ENCODE results near the gene PAOX.
"Not testable (repeated sequence)": the region's sequence is repeated elsewhere in the genome, so short reads cannot be mapped to it uniquely, and the experiment has no call there.

The PAOX gene

DNA sequence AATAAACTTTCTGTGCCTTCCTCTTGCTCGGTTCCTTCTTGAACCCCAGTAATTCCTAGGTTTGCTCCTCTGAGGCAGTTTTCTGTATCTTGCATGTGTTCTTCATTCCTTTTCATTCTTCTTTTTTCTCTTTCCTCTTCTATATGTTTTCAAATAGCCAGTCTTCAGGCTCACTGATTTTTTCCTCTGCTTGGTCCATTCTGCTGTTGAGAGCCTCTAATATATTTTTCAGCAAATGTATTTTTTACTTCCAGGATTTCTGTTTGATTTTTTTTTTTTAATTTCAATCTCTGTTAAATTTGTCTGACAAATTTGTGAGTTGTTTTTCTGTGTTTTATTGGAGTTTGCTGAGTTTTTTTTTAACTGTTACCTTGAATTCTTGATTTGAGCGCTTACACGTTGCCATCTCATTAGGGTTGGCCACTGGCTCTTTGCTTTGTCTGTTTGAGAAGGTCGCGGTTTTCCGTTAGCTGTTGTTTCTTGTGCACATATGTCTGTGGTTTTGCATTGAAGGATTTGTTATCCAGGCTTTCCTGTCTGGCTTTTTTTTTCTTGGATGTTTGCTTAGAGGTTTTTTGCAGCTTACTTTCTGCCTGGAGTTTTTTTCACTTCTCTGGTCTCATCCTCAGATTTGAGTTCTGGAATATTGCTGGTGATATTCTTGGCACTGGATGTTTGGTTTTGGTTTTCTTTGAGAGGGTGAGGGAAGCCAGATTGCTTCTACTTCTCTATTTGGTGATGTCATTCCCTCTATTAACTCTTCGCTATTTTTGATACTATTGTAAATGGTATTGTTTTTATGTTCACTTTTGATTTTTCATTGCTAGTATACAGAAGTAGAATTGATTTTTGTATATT is 32.7 kb downstream of the PAOX start:
- DNase-seq = no peak

DNA sequence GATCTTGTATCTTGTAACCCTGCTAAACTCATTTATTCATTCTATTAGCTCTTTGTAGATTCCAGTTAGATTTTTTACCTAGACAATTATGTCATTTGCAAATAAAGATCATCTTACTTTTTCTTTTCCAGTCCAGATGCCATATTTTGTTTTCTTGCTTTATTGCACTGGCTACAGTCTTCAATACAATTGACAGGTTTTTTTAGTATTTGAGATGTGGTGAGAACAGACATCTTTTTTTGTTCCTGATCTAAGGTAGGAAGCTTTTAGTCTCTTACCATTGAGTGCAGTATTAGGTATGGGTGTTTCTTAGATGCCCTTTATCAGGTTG is 33.3 kb downstream of the PAOX start:
- no peak for DNase-seq

DNA sequence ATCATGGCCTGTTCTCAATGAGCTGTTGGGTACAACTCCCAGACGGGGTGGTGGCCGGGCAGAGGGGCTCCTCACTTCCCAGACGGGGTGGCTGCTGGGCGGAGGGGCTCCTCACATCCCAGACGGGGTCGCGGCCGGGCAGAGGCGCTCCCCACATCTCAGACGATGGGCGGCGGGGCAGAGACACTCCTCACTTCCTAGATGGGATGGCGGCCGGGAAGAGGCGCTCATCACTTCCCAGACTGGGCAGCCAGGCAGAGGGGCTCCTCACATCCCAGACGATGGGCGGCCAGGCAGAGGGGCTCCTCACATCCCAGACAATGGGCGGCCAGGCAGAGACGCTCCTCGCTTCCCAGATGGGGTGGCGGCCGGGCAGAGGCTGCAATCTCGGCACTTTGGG is 35.3 kb downstream of the PAOX start:
- not testable (repeated sequence) for DNase-seq

DNA sequence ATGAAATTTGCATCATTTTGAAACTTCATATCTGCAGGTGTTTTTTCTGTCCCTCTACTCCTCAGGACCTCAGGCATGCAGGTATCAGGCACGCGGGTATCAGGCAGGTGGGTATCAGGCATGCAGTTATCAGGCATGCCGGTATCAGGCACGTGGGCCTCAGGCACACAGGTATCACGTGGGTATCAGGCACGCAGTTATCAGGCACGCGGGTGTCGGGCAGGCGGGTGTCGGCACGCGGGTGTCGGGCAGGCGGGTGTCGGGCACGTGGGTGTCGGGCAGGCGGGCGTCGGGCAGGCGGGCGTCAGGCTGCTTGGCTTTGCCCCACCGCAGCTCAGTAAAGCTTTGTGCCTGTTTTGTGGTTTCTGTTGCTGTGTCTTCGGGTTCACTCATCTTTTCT is 36.7 kb downstream of the PAOX start:
- DNase-seq = no peak

- DNase-seq = no peak
Measured at GRCh38 chr10:133418289-133418993, 39.4 kb downstream of the PAOX start.

GRCh38 chr10:133419211-133419950 is 40.3 kb downstream of the PAOX start:
- no peak for DNase-seq

DNA sequence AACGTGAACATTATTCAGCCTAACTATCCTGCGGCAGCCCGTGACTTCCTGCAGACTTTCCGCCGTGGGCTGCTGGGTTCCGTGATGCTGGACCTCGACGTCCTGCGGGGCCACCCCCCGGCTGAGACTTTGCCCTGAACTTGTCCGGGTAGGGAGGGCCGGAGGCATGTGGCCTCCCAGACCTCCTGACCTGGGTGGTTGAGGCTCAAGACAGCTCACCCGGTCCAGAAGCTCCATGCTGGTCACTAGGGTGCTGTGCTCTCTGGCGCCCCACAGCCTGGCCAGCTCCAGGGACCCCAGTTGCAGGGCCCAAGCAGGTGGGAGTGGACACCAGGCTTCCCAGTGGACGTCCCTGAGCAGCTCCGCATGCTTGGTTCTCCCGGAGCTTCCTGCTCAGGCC is 41.0 kb downstream of the PAOX start:
- DNase-seq = no peak

- DNase-seq = no peak
Measured at GRCh38 chr10:133420579-133420978, 41.5 kb downstream of the PAOX start.

GRCh38 chr10:133421336-133422222 is 42.5 kb downstream of the PAOX start:
- DNase-seq = no peak

DNA sequence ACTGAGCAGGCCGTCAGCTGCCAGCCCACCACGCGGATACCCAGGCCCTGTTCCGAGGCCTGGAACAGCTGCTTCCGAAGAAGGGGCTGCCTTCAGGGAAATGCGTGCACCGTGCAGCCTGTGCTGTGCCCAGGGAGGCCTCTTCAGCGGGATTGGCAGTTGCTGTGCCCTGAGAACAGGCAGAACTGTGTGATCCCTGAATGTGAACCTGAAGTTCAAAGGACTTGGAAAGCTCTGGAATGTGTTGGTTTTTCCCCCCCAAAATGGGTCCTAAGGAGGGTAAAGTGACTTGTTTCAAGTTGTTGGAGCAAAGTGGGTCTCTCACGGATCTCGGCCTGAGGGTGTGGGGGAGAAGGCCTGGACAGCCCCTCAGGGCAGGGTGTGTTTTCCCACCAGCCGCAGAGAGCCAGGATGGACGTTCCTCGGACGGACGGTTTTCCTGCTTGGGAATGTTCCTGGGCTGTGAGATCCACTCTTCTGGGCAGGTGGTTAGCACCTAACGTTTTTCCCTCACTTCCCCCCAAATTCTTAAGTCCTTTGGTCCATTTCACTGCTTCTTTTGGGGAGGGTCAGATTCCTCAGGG is 43.3 kb downstream of the PAOX start:
- no peak for DNase-seq

GRCh38 chr10:133422807-133423771 is 44.0 kb downstream of the PAOX start:
- no peak for DNase-seq

GRCh38 chr10:133424102-133424501 is 45.0 kb downstream of the PAOX start:
- not testable (repeated sequence) for DNase-seq

- not testable (repeated sequence) for DNase-seq
Measured at GRCh38 chr10:133424601-133425000, 45.5 kb downstream of the PAOX start, which contains the start of gene SPRN. SPRN (minus strand) TSS chr10:133424625; CDS start chr10:133423681, 944 bp downstream.

DNA sequence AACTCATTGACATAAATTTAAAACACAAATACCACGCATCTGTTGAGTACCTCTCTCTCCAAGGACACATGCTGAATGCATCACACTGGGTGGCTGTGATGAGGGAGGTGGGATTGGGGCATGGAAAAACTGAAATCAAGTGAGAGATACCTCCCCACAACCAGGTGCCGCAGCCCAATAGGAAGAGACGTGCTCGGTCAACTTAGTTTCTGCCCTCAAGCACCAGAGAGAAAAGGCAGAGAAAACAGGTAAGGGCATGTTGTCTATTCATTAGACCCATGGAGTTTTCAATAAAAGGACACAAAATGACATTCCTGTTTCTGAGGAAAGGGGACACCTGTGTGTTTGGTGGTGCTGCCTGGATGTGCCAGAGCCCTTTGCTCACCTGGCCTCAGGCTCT is 50.5 kb downstream of the PAOX start:
- DNase-seq = not testable (repeated sequence)

- not testable (repeated sequence) for DNase-seq
Measured at GRCh38 chr10:133431888-133432613, 53.0 kb downstream of the PAOX start.

GRCh38 chr10:133432789-133433188 is 53.7 kb downstream of the PAOX start:
- not testable (repeated sequence) for DNase-seq

DNA sequence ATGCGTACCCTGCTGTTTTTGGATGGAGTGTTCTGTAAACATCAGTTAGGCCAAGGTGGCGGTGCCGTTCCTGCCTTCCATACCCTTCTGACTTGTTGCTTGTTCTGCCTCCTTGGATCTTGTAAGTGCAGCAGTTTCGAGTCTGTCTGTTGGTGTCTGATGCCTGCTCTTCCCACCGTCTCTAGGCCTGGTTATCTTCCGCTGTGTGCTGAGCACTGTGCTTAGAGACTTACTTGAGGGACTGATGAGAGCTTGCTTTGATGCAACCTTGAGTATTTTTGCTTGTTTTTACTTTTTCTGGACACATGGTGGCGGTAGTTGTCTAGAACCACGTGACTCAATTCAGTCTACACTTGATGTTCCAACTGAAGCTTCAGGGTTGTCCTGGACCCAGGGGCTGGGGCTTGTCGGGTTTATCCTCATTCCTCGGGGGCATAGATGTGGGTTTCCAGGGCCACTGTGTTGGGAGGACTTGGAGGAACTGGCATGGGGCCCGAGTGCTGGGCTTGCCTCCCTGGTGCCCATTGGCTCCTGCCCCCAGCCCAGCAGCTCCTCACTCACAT is 59.7 kb downstream of the PAOX start:
- DNase-seq = no peak

DNA sequence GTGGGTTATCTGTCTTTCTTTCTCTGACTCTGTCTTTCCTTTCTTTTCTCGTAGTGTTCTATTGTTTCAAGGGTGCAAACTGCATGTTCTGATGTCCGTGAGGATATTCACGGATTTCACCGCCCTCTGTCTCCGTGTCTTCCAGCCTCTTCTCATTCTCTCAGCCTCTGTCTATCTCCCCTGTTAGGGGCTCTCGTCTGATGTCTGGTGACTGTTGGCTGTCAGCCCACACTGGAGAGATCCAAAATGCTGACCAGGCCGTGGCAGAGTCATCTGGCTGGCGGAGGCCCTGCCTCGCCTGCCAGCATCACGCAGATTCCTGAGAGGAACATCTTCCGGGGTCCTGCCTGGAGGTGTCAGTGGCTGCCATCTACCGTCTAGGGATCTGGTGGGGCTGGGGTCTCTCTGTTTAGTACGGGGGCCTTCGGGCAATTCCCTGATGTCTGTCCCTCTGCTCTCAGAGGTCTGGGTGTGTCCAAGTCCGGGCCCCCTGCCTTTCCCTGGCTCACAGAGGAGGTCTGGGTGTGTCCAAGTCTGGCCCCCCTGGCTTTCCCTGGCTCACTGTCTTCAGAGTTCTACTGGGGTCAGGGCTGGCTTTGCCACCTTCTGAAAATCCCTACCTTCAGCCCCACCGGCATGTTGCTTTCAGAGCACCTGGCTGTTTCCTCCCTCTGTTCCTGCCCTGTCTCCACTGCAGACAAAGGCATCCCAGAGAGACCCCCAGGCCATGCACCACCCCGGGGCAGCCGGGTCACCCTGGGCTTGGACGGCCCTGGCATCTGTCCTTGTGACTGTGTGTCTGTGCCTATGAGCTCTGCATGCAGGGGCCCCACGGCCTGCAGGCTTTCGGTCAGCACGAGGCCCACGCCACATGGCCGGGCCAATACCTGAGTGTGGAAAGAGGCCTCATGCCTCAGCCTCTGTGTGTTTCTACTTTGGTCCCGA is 60.7 kb downstream of the PAOX start:
- no peak for DNase-seq
